GM20431 (cell line): ENCODE results near the gene CACNA1B.
"Not testable (repeated sequence)": the region's sequence is repeated elsewhere in the genome, so short reads cannot be mapped to it uniquely, and the experiment has no call there.

Experiments used
- in situ Hi-C: fragments of 300-500 bp; cut with MseI, MboI; formaldehyde crosslinking; loops from one replicate; pipeline ENCODE4 v1.15.0; 2020; ENCODE audit warnings: low sequenced_read_pairs; ENCODE audit not compliant: unreplicated experiment

CACNA1B gene

GRCh38 chr9:138120072-138120471 is 242.5 kb downstream of the CACNA1B start:
- in situ Hi-C loops, result no loop called here

DNA sequence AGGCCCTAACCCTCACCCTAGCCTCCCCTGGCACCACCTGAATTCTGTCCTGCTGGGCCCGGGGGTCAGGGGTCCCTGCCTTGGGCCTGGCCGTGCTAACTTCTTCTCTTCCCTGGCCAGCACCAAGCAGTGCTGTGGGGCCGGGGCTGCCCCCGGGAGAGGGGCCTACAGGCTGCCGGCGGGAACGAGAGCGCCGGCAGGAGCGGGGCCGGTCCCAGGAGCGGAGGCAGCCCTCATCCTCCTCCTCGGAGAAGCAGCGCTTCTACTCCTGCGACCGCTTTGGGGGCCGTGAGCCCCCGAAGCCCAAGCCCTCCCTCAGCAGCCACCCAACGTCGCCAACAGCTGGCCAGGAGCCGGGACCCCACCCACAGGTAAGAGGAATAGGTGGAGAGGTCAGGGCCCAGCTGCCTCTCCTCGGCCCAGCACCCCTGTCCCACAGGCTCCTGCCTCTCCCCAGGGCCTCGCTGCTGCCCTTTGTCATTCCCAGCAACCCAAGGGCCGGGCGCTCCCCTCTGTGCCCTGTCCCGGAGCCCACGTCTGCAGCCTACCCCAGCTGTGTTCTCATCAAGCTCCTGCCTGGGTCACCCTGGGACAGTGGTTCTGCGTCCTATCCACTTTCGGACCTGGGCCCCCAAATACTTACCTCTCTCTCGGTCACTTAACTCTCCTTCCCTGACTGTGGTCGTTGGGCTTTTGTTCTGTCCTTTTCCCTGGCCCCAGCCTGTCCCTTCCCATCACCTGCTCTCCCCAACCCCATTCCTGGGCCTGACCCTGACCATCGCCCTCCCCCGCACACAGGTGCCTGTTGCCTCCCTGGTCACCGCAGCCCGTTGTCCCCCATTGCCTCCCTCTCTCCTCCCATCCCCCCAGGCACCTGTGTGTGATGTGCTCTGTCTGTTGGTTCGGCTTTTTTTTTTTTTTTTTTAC is 243.2 kb downstream of the CACNA1B start:
- in situ Hi-C loops, result no loop called here

- in situ Hi-C loops, result no loop called here
Observed at GRCh38 chr9:138121438-138122050, 244.0 kb downstream of the CACNA1B start.

- in situ Hi-C loops, result no loop called here
Observed at GRCh38 chr9:138122201-138122600, 244.6 kb downstream of the CACNA1B start.

DNA sequence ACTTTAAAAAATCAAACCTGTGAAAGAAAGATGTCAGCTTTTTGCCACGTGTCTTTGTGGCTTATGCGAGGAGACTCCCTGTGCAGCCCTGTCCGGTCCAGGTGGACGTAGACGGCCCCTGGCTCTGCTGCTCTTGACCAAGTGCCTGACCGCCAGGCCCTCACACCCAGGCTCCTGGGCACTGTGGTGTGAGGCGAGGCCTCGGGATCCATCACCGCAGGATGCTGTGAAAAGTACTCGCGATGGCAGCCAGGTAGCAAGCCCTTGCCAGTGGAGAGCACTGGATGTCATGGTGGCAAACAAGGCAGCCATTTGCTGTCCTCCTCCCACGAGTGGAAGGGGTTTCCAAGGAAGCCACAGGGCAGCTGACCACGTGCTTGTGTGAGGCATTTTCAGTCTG is 245.1 kb downstream of the CACNA1B start:
- in situ Hi-C loops, result no loop called here

DNA sequence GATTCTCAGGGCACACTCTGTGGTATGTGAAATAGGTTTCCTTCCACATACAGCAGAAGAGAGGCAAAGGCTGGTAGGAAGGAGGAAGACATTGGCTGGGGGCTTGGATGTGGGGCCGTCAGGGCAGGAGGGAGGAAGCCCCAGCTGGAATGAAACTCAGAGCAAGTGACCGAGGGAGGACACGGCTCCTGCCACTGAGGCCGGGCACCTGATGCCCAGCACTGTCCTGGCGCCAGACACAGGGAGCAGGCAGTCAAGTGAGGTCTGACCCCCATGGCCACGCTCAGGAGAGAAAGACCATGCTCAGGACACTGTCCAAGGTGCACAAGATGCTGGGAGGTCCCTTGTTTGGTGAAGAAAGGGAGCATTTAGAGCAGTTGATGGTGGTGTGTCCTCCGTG is 245.5 kb downstream of the CACNA1B start:
- in situ Hi-C loops, result no loop called here

GRCh38 chr9:138126090-138126857 is 248.7 kb downstream of the CACNA1B start:
- in situ Hi-C loops, result not testable (repeated sequence)

- in situ Hi-C loops, result not testable (repeated sequence)
Observed at GRCh38 chr9:138126858-138127584, 249.4 kb downstream of the CACNA1B start.

- in situ Hi-C loops, result not testable (repeated sequence)
Observed at GRCh38 chr9:138128027-138128426, 250.4 kb downstream of the CACNA1B start.

DNA sequence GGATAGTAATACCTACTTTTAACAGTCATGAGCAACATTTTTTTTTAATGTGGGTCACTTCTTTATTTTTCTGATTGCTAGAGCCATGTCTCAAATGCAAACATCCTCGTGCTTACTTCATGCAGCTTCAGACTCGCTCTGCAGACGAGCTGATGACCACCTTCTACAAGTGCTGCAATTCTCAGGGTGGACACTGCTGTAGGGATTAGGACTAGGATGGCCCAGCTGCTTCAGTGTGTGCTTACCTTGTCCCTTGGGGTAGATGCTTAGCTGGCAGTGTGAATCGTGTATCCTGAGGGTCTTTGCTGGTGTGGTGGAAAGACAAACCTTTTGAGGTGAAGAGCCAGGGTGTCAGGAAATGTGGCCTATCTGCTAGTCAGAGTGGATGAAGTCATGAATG is 251.7 kb downstream of the CACNA1B start:
- in situ Hi-C loops, result not testable (repeated sequence)

DNA sequence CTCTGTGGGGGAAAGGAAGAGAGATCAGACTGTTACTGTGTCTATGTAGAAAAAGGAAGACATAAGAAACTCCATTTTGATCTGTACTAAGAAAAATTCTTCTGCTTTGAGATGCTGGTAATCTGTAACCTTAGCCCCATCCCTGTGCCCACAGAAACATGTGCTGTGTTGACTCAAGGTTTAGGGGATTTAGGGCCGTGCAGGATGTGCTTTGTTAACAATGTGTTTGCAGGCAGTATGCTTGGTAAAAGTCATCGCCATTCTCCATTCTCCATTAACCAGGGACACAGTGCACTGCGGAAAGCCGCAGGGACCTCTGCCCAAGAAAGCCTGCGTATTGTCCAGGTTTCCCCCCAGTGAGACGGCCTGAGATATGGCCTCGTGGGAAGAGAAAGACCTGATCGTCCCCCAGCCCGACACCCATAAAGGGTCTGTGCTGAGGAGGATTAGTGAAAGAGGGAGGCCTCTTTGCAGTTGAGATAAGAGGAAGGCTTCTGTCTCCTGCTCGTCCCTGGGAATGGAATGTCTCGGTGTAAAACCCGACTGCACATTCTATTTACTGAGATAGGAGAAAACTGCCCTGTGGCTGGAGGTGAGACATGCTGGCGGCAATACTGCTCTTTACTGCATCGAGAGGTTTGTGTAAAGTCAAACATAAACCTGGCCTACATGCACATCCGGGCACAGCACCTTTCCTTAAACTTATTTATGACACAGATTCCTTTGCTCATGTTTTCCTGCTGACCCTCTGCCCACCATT is 255.5 kb downstream of the CACNA1B start:
- in situ Hi-C loops, result not testable (repeated sequence)

DNA sequence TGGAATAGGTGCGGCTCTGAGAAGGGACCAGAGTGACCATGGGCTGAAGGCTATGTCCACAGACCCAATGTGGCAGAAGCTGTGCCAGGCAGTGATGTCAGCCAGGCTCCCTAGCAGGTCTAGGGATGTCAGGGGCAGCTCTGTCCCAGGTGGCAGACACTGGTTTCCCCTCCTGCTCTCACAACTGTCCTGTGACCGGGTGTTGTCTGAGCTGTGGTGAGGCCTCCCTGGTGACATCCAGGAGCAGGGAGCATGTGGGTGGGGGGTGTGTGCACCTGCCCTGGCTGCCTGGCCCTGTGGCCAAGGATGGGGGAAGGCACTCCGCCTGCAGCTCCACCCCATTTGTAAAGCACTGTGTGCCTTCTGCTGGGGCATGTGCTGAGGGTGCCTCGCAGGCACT is 257.0 kb downstream of the CACNA1B start:
- in situ Hi-C loops, result not testable (repeated sequence)

DNA sequence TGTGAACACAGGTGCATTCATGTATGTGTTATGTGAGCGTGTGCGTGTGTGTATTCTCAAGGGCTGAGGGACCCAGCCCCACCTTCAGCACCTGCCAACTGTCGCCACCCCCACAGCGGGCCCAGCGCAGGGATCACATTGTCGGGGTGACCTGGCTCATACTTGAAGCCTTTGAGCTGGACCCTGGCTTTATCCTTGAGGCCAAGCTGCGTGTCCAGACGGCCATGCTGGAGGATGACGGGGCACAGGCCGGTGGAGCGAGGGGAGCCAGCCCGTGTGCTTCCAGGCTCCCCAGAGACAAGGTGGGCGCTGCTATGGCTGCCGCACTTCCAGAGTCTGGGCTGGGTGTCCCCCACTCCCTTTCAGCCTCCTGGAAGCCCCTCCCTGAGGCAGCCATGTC is 261.5 kb downstream of the CACNA1B start:
- in situ Hi-C loops, result not testable (repeated sequence)

DNA sequence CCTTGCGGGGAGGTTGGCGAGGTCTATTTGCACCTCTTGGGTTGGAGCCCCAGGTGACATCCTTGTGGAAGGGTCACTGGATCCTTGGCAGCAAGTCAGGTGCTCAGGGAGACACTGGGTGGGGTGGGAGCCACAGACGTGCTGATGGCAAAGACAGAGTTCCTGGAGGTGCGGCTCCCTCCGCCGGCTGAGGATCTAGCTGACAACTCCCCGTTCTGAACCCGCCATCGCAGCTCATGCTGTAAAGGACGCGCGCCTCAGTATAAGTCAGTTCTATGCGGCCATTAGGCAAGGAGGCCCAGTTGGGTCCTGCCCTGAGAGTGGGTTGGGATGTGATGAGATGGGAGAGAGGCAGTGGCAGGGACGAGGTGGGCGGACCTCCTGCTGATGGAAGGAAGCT is 263.4 kb downstream of the CACNA1B start:
- in situ Hi-C loops, result not testable (repeated sequence)

DNA sequence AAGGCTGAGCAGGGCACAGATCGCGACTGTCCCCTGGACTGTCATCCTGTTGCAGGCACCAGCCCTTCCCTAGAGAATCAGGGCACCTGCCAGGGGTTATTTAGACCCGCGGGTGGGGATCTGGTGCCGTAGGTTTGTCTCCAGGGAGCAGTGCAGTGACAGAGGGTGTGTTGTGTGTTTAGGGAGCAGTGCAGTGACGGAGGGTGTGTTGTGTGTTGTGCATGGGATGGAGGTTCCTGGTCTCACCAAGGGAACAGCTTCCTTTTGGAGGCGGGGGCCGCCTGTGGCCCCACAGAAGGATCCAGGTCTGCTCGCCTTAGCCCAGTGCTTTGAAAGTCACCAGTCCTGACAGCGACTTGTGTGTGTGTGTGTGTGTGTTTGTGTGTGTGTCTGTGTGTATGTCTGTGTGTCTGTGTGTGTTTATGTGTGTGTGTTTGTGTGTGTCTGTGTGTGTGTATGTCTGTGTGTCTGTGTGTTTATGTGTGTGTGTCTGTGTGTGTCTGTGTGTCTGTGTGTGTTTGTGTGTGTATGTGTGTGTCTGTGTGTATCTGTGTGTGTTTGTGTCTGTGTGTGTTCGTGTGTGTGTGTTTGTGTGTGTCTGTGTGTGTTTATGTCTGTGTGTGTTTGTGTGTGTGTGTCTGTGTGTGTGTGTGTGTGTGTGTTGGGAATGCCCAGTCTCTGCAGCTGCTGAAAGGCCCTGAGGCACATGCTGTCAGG is 265.1 kb downstream of the CACNA1B start:
- in situ Hi-C loops, result not testable (repeated sequence)

GRCh38 chr9:138143491-138143890 is 265.9 kb downstream of the CACNA1B start:
- in situ Hi-C loops, result not testable (repeated sequence)

GRCh38 chr9:138147556-138147955 is 270.0 kb downstream of the CACNA1B start:
- in situ Hi-C loops, result not testable (repeated sequence)
